ENCODE results near the gene PEX16. TPM values are rescaled to one million over a fixed set of nuclear protein-coding genes. Genes with fewer than 3 reads are reported as not detected.

Gene PEX16
- polyA plus RNA-seq, 1 experiment: 16.0 TPM

DNA sequence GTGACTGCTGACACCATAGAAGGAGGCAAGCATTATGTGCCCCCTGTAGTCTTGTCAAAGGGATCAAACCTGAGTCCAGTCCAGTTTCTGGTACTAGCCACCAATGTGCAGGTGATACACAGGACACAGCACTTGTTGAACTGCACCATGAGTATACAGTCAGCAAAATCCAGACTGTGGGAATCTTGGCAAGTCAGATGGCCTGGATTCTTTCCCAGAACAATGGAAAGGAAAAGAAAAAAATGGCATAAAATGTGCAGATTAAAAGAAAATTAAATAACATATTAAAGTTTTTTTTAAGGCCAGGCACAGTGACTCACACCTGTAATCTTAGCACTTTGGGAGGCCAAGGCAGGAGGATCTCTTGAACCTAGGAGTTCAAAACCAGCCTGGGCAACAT, 53.6 kb downstream of the PEX16 start:
- no peak for DNase-seq (ENCODE audit: low read depth, low spot score)
- H3K9me3 ChIP-seq (ENCODE audit: control insufficient read depth, insufficient read depth, low read length): no peaks in the 10 kb centered on the region
- H3K4me3 ChIP-seq (ENCODE audit: low read depth, low read length): no peak overlapping the region
- TF ChIP-seq, protein P1, sequence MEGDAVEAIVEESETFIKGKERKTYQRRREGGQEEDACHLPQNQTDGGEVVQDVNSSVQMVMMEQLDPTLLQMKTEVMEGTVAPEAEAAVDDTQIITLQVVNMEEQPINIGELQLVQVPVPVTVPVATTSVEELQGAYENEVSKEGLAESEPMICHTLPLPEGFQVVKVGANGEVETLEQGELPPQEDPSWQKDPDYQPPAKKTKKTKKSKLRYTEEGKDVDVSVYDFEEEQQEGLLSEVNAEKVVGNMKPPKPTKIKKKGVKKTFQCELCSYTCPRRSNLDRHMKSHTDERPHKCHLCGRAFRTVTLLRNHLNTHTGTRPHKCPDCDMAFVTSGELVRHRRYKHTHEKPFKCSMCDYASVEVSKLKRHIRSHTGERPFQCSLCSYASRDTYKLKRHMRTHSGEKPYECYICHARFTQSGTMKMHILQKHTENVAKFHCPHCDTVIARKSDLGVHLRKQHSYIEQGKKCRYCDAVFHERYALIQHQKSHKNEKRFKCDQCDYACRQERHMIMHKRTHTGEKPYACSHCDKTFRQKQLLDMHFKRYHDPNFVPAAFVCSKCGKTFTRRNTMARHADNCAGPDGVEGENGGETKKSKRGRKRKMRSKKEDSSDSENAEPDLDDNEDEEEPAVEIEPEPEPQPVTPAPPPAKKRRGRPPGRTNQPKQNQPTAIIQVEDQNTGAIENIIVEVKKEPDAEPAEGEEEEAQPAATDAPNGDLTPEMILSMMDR (IDR thresholded peaks at IDR 0.05; ENCODE audit: low read depth, low read length): no peak
- H3K27me3 ChIP-seq (ENCODE audit: control insufficient read depth, insufficient read depth, low read length): no peaks in the 10 kb centered on the region
- no peak overlapping the region for H3K27ac ChIP-seq (ENCODE audit: low read depth, low read length)
- ChIA-PET POLR2A (no interaction called here), CTCF (interaction anchor here (1.6 to 7.3 kb wide), 2 partner anchors 9 to 93 kb away, joined by 3 to 75 read pairs; no protein-coding TSS in a partner anchor)

DNA sequence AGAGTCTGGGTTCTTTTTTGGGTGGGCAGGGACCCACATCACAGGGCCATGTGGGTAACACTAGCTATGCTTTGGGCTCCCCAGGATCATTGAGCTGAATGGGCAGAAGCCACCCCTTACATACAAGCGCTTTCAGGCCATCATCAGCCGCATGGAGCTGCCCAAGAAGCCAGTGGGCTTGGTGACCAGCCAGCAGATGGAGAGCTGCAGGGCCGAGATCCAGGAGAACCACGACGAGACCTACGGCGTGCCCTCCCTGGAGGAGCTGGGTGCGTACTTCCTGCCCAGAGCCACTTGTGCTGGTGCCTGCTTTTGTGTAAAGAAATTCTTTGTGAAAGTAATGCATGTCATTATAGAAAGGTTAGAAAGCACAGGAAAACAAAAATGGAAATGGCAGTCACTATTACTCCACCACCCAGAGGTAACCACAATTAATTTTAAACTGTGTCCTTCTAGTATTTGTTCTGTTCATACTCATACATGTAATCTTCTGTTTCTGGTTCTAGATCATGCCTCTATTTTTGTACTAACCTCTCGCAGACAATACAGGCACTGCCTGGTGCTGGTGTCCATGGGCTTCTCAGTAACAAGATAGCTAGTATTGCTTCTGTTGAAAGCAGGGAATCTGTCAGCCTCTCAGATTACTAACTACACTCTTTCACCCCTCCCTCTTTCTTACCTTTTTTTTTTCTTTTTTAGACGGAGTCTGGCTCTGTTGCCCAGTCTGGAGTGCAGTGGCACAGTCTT, 56.7 kb downstream of the PEX16 start:
- TF ChIP-seq, protein P1 (IDR thresholded peaks at IDR 0.05; ENCODE audit: low read depth, low read length): no peak
- no peak for DNase-seq (ENCODE audit: low read depth, low spot score)
- Histone ChIP-seq H3K4me3 (ENCODE audit: low read depth, low read length) (no peak overlapping the region), H3K27ac (ENCODE audit: low read depth, low read length) (peak overlapping the region; percentile 95), H3K9me3 (ENCODE audit: control insufficient read depth, insufficient read depth, low read length) (no peaks in the 10 kb centered on the region), H3K27me3 (ENCODE audit: control insufficient read depth, insufficient read depth, low read length) (no peaks in the 10 kb centered on the region)
- POLR2A ChIA-PET: interaction anchor here (0.5 to 0.9 kb wide), 2 partner anchors 14 to 414 kb away, joined by 3 to 4 read pairs; no protein-coding TSS in a partner anchor
- CTCF ChIA-PET: interaction anchor here (0.6 to 8.1 kb wide), 5 partner anchors 12 to 416 kb away, joined by 3 to 75 read pairs (median 4); partner anchors contain the start of gene CRY2

DNA sequence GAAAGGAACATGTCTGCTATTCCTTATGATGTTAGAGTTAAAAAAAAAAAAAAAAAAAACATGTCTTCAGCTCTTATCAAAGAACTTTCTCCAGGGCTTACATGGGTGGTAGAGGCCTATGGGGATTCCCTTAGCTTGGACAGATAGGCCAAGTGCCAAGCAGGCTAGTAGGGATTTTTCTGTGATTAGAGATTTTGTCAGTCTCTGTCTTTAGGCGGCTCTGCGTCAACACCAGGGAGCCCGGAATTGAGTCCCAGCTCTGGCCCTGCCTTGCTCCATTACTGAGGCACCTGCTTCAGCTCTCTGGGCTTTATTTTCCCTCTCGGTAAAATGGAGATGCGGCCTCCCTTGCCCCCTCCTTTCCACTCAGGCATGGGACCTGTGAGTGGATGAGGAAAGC, 57.3 kb downstream of the PEX16 start:
- Histone ChIP-seq H3K9me3 (ENCODE audit: control insufficient read depth, insufficient read depth, low read length) (no peaks in the 10 kb centered on the region), H3K27me3 (ENCODE audit: control insufficient read depth, insufficient read depth, low read length) (no peaks in the 10 kb centered on the region), H3K4me3 (ENCODE audit: low read depth, low read length) (no peak overlapping the region), H3K27ac (ENCODE audit: low read depth, low read length) (peak overlapping the region; percentile 95)
- ChIA-PET POLR2A (interaction anchor here (0.5 to 1.4 kb wide), 6 partner anchors 13 to 430 kb away, joined by 3 to 24 read pairs (median 4); partner anchors contain the start of genes CRY2 and PEX16), CTCF (interaction anchor here (0.6 to 8.1 kb wide), 6 partner anchors 12 to 417 kb away, joined by 3 to 75 read pairs (median 4); partner anchors contain the start of gene CRY2)
- TF ChIP-seq, protein P1 (IDR thresholded peaks at IDR 0.05; ENCODE audit: low read depth, low read length): no peak
- DNase-seq (ENCODE audit: low read depth, low spot score): no peak

Other genes starting within 250 kb of the PEX16 start
- gene SLC35C1, start 112.7 kb downstream of the PEX16 start, polyA plus RNA-seq (2011; rRNA removed): 4.7 and 10.6 TPM in 2 replicates
- 11.7 and 13.3 TPM in 2 replicates for gene CRY2, start 70.4 kb downstream of the PEX16 start, polyA plus RNA-seq (2011; rRNA removed)
- gene MAPK8IP1, start 32.2 kb downstream of the PEX16 start, polyA plus RNA-seq (2011; rRNA removed): 5.6 and 7.6 TPM in 2 replicates
- 0.35 TPM in 1 of 2 replicates, not detected in the other for gene FREY1, start 10.6 kb downstream of the PEX16 start, polyA plus RNA-seq (2011; rRNA removed)
- not detected in 2 replicates for gene LARGE2, start 4.8 kb upstream of the PEX16 start, polyA plus RNA-seq (2011; rRNA removed)
- 29.0 and 29.2 TPM in 2 replicates for gene PHF21A, start 203.6 kb upstream of the PEX16 start, polyA plus RNA-seq (2011; rRNA removed)